Colonic mucosa (tissue), 4 donors: ENCODE data around the gene USH1C. TPM values are rescaled to one million over a fixed set of nuclear protein-coding genes. Genes with fewer than 3 reads are reported as not detected.

ENCODE experiments used
- DNase-seq: peaks from one replicate; pipeline ENCODE4 v3.0.0-alpha.2; 2020
- H3K27ac ChIP-seq: fragments of 200-600 bp; one replicate; pipeline ENCODE4 v1.8.0; 2021
- H3K27me3 ChIP-seq: fragments of 200-600 bp; one replicate; pipeline ENCODE4 v1.8.0; 2021
- H3K36me3 ChIP-seq: fragments of 200-600 bp; one replicate; pipeline ENCODE4 v1.8.0; 2021
- H3K4me1 ChIP-seq: fragments of 200-600 bp; one replicate; pipeline ENCODE4 v1.8.0; 2021; ENCODE audit warnings: mild to moderate bottlenecking
- H3K4me3 ChIP-seq: fragments of 200-600 bp; one replicate; pipeline ENCODE4 v1.8.0; 2021
- H3K9ac ChIP-seq, 2 donors: one replicate each; pipeline ENCODE4 v1.7.0; 2013; ENCODE audit warnings: control low read depth in 2 of 2, low read depth in 2 of 2, low read length in 2 of 2
- H3K9me3 ChIP-seq: fragments of 200-600 bp; one replicate; pipeline ENCODE4 v1.8.0; 2021
- intact Hi-C: fragments of 100-400 bp; cut with DNase I; formaldehyde crosslinking; loops from one replicate; pipeline ENCODE4 v1.14.1; 2022
- total RNA-seq, 2 donors: library from RNA; stranded (reverse); fragmentation: NEBNext Ultra II Directional in 1 of 2; extraction: Animal tissue kit (Norgen Biotek cat#: 25700) in 1 of 2; gene quantifications; one replicate each; pipeline ENCODE4 v1.2.1, GENCODE V29; 2021
- TF ChIP-seq, protein P1 (sequence below): fragments of 200-600 bp; IDR thresholded peaks from one replicate; pipeline ENCODE4 v1.8.0; 2022; ENCODE audit warnings: antibody characterized with exemption, mild to moderate bottlenecking
- donor health status: healthy.
- donor health status: DM: no; HTN: no; CAD: no.
- donor health status: DM: no; HTN: no; CAD: no.

The USH1C gene
- total RNA-seq, 2 donors from 2014 or later = 143 to 161 TPM

DNA sequence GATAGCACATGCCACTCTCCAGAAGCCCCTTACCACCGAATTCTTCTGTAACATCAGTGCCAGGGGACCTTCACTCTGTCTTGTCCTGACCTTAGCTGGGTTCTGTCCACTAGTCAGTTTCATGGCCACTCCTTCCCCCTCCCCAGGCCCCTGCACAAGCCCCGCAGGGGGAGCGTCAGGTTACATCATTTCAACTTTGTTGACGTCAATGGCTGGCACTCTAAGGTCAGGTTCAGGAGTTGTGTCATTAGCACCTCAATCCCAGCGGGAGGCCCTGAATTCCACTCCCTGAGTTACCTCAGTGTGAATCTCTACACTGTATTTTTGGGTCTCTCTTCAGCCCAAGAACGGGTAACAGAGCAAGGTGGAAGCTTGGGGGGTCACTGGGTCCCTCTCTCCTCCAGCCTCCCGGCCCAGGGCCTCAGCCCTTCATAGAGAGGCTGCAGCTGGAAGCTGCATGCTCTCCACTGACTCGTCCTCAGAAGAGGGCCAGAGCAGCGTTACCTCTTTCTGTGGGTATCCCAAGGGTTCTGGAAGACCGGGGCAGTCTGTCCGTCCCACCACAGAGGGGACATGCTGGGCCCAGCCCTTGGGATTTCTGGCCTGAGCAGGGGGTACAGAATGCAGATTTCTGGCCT lies 10.3 kb downstream of the USH1C start:
- no peak overlapping the region for H3K27ac ChIP-seq
- intact Hi-C loops = no loop called here
- no peak overlapping the region for H3K9ac ChIP-seq
- H3K27me3 ChIP-seq = no peaks in the 10 kb centered on the region
- no peaks in the 10 kb centered on the region for H3K4me1 ChIP-seq
- H3K9me3 ChIP-seq = no peaks in the 10 kb centered on the region
- H3K36me3 ChIP-seq = no peaks in the 10 kb centered on the region
- TF ChIP-seq, protein P1, sequence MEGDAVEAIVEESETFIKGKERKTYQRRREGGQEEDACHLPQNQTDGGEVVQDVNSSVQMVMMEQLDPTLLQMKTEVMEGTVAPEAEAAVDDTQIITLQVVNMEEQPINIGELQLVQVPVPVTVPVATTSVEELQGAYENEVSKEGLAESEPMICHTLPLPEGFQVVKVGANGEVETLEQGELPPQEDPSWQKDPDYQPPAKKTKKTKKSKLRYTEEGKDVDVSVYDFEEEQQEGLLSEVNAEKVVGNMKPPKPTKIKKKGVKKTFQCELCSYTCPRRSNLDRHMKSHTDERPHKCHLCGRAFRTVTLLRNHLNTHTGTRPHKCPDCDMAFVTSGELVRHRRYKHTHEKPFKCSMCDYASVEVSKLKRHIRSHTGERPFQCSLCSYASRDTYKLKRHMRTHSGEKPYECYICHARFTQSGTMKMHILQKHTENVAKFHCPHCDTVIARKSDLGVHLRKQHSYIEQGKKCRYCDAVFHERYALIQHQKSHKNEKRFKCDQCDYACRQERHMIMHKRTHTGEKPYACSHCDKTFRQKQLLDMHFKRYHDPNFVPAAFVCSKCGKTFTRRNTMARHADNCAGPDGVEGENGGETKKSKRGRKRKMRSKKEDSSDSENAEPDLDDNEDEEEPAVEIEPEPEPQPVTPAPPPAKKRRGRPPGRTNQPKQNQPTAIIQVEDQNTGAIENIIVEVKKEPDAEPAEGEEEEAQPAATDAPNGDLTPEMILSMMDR = no peak
- no peak for DNase-seq
- H3K4me3 ChIP-seq = no peak overlapping the region

DNA sequence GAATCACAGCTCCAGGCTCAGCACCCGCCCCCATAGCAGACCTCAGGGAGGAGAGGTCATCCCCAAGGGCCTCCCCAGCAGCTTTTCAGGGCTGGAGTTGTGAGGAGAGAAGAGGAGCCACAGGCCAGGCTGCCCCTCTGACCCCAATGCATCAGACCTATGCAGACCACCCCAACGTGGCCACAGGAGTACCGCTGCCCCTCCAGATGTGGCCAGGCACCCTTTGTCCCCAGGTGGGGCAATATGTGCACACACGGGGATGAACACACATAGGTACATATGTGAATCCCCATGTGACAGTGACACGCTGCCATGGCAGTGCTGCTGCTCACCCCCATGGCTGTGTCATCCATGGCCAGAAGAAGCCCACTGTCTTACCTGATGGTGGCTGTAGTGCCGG lies 10.9 kb downstream of the USH1C start:
- H3K27me3 ChIP-seq = no peaks in the 10 kb centered on the region
- H3K36me3 ChIP-seq = no peaks in the 10 kb centered on the region
- TF ChIP-seq, protein P1 = no peak
- no peak overlapping the region for H3K4me3 ChIP-seq
- intact Hi-C loops = no loop called here
- H3K9me3 ChIP-seq = no peaks in the 10 kb centered on the region
- no peak overlapping the region for H3K9ac ChIP-seq
- no peaks in the 10 kb centered on the region for H3K4me1 ChIP-seq
- no peak overlapping the region for H3K27ac ChIP-seq
- no peak for DNase-seq

DNA sequence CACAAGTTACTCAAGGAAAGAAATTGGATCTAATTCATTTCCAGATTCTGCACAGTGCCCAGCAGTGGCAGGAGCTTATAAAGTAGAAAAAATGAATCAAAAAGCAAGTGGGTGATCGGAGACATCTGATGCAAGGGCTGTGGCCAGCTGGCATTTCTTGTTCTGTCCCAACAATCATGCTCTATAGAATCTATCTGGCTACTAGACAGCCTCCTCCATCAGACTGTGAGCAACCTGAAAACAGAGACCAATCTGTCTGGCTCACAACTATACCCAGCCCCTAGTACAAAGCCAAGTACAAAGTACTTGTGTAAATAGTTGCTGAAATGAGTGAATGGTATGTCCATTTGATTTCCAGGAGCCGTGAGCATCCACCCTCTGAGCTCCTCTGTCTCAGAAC lies 11.4 kb downstream of the USH1C start:
- H3K27me3 ChIP-seq = no peaks in the 10 kb centered on the region
- no peak for DNase-seq
- intact Hi-C loops = no loop called here
- H3K4me1 ChIP-seq = no peaks in the 10 kb centered on the region
- no peak overlapping the region for H3K4me3 ChIP-seq
- no peaks in the 10 kb centered on the region for H3K9me3 ChIP-seq
- H3K36me3 ChIP-seq = no peaks in the 10 kb centered on the region
- H3K27ac ChIP-seq = no peak overlapping the region
- no peak overlapping the region for H3K9ac ChIP-seq
- TF ChIP-seq, protein P1 = no peak

DNA sequence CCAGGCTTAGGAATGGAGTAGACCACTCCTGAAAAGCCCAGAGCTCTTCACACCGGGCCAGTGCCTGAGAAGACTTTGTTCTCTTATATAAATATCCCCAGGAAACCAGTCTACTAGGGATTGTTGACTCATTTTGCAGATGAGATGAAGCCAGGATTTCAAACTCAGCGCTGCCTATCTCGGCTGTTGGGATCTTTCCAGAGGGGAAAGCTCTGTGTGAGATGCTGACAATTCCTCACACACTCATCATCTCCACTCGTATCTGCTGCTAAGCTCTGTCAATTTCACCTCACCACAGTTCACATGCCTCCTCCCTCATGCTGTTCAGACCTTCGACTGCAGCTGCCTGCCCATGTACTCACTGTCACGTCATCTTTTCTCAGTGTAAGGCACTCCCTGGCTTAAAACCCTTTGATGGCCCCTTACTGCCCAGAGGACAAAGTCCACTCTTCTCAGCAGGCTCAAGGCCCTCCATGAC lies 12.5 kb downstream of the USH1C start:
- Histone ChIP-seq H3K4me1 (no peaks in the 10 kb centered on the region), H3K27ac (no peak overlapping the region), H3K27me3 (no peaks in the 10 kb centered on the region), H3K9me3 (no peaks in the 10 kb centered on the region), H3K36me3 (no peaks in the 10 kb centered on the region), H3K9ac (no peak overlapping the region), H3K4me3 (no peak overlapping the region)
- intact Hi-C loops = no loop called here
- peak; percentile 30 for DNase-seq
- TF ChIP-seq, protein P1 = no peak

DNA sequence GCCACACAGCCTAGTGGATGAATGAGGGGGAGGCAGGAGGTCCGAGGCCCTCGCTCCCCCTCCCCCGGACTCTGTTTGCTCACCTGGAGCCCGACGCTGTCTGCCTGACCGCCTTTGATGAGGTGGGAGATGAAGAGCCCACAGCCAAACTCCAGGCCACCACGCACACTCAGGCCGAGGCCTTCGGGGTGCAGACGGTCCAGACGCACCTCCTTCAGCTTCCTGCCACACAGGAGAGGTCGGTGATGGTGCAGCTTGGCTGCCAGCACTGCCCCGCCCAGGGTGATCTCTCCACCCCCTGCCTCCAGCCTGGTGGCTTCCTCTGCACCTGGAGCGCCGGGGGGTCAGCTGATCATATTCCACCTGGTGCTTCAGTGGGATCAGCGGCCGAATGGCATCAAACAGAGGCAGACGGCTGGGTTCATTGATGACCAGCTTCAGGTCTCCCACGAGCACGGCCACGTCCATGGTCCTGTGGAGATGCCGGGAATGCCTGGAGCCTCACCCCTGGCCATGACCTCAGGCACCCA lies 13.1 kb downstream of the USH1C start:
- H3K27me3 ChIP-seq = no peaks in the 10 kb centered on the region
- DNase-seq = no peak
- H3K9ac ChIP-seq = no peak overlapping the region
- H3K4me3 ChIP-seq = no peak overlapping the region
- intact Hi-C loops = no loop called here
- no peaks in the 10 kb centered on the region for H3K36me3 ChIP-seq
- H3K27ac ChIP-seq = no peak overlapping the region
- TF ChIP-seq, protein P1 = no peak
- H3K9me3 ChIP-seq = no peaks in the 10 kb centered on the region
- no peaks in the 10 kb centered on the region for H3K4me1 ChIP-seq
